Spleen (tissue), 11 donors: ENCODE data around the gene HSPB1. TPM values are rescaled to one million over a fixed set of nuclear protein-coding genes. Genes with fewer than 3 reads are reported as not detected.
"Not testable (repeated sequence)": the region's sequence is repeated elsewhere in the genome, so short reads cannot be mapped to it uniquely, and the experiment has no call there.

Experiments
- DNase-seq: peaks from one replicate; pipeline ENCODE4 v3.0.0-alpha.2; 2020
- H3K27ac ChIP-seq, 8 donors: fragments of 200-600 bp; sonication (generic) in 7 of 8; 1 replicate in 4 of 8; 2 replicates in 4 of 8; pipeline versions ENCODE4 v1.5.0 to v1.8.0; 2016 to 2021; ENCODE audit warnings: inconsistent platforms in 4 of 8, mild to moderate bottlenecking in 4 of 8, moderate library complexity in 1 of 8
- H3K27me3 ChIP-seq, 7 donors: fragments of 200-600 bp; sonication (generic) in 6 of 7; replicated peaks in 1 of 7; 1 replicate in 4 of 7; 2 replicates in 3 of 7; pipeline versions ENCODE4 v1.5.0 to v1.8.0; 2016 to 2021; ENCODE audit warnings: inconsistent platforms in 3 of 7, mild to moderate bottlenecking in 1 of 7
- H3K36me3 ChIP-seq, 6 donors: fragments of 200-600 bp; sonication (generic) in 5 of 6; 1 replicate in 4 of 6; 2 replicates in 2 of 6; pipeline versions ENCODE4 v1.5.0 to v1.8.0; 2016 to 2021; ENCODE audit warnings: inconsistent platforms in 2 of 6
- H3K4me1 ChIP-seq, 6 donors: fragments of 200-600 bp; sonication (generic) in 5 of 6; 1 replicate in 3 of 6; 2 replicates in 3 of 6; pipeline versions ENCODE4 v1.5.0 to v1.8.0; 2016 to 2021; ENCODE audit warnings: inconsistent platforms in 3 of 6
- H3K4me3 ChIP-seq, 8 donors: fragments of 200-600 bp; sonication (generic) in 7 of 8; 1 replicate in 4 of 8; 2 replicates in 4 of 8; pipeline versions ENCODE4 v1.5.0 to v1.8.0; 2016 to 2021; ENCODE audit warnings: inconsistent platforms in 4 of 8, mild to moderate bottlenecking in 4 of 8, moderate library complexity in 2 of 8
- H3K9me3 ChIP-seq, 8 donors: fragments of 200-600 bp; sonication (generic) in 7 of 8; 1 replicate in 4 of 8; 2 replicates in 4 of 8; pipeline versions ENCODE4 v1.5.0 to v1.8.0; 2016 to 2021; ENCODE audit warnings: inconsistent platforms in 4 of 8
- POLR2A ChIP-seq, 3 donors: fragments of 450-650 bp; IDR thresholded peaks; one replicate each; pipeline ENCODE4 v1.5.1; 2017; ENCODE audit warnings: antibody characterized with exemption in 3 of 3, mild to moderate bottlenecking in 1 of 3
- POLR2AphosphoS5 ChIP-seq, 3 donors: sonication (generic); formaldehyde crosslinking; IDR thresholded peaks; one replicate each; pipeline ENCODE4 v1.5.1; 2017; ENCODE audit warnings: antibody characterized with exemption in 3 of 3
- WGBS, 5 donors: extraction: QIAGEN DNeasy Blood & Tissue Kit in 3 of 5; methylation state at CpG; one replicate each; pipeline versions ENCODE4 v1.1.5 to v1.1.7; 2013 to 2018; 5-methylcytosine and 5-hydroxymethylcytosine counted together
- intact Hi-C: fragments of 100-400 bp; cut with DNase I; formaldehyde crosslinking; loops from one replicate; pipeline ENCODE4 v1.15.0; 2023; ENCODE audit warnings: low total_unique reads
- polyA plus RNA-seq, 3 donors: library from polyadenylated mRNA; stranded (reverse); fragments of 200-250 nt; gene quantifications; one replicate each; pipeline ENCODE4 v1.2.1, GENCODE V29; 2013
- total RNA-seq, 7 donors: library from RNA; depleted of rRNA in 3 of 7; stranded (reverse); fragments of >200 nt in 3 of 7; fragmentation: NEBNext Ultra II Directional in 4 of 7; extraction: Animal tissue kit (Norgen Biotek cat#: 25700) in 4 of 7; gene quantifications; one replicate each; pipeline versions ENCODE4 v1.1.0 to v1.2.1, GENCODE V29; 2016 to 2021
- TF ChIP-seq, protein P1 (sequence below), 11 experiments: fragments of 200-600 bp in 7 of 11; fragments of 450-650 bp in 4 of 11; sonication (generic) in 4 of 11; IDR thresholded peaks in 8 of 11; conservative IDR thresholded peaks in 3 of 11; 1 replicate in 7 of 11; 2 replicates in 4 of 11; pipeline versions ENCODE4 v1.4.0 to v1.8.0; 2016 to 2021; ENCODE audit warnings: antibody characterized with exemption in 11 of 11, inconsistent platforms in 4 of 11, mild to moderate bottlenecking in 1 of 11
- donor health status: healthy with polysubstance abuse.
- donor health status: DM: no; HTN: no; CAD: no; lungs with moderate emphysema.
- donor health status: DM: no; HTN: no; CAD: no.
- donor health status: Bipolar disorder and iron deficiency.
- donor health status: healthy.
- donor health status: DM: no; HTN: no; CAD: no.
- donor health status: DM: yes; HTN: yes; CAD: no.

Gene HSPB1
- total and polyA plus RNA-seq, 10 donors: 56.5 to 227 (median 137) TPM

DNA sequence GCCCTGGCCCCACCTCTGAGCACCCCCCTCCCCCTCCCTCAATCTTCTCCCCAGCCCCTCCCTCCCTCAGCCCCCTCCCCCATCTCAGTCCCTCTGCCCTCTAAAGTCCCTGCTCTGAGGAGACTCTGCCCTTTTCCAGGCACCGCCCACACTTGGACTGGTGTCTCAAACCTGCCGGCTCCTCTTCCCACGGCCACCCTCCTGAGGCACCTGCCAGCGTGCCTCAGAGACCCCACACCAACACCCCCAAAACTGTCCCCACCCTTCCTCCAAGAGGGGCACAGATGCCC, 34.6 kb upstream of the HSPB1 start:
- Histone ChIP-seq H3K9me3 (no peaks in the 10 kb centered on the region), H3K4me3 (peak overlapping the region in 1 of 8 donors; percentile 66), H3K27ac (no peak overlapping the region), H3K27me3 (peaks cover 0 to 55% (median 13%) of the 10 kb centered on the region in 7 donors), H3K4me1 (peaks cover 8 to 34% (median 19%) of the 10 kb centered on the region in 6 donors), H3K36me3 (no peaks in the 10 kb centered on the region)
- TF ChIP-seq POLR2AphosphoS5 (IDR thresholded peaks at IDR 0.05) (no peak), POLR2A (IDR thresholded peaks at IDR 0.05) (no peak)
- TF ChIP-seq, protein P1, sequence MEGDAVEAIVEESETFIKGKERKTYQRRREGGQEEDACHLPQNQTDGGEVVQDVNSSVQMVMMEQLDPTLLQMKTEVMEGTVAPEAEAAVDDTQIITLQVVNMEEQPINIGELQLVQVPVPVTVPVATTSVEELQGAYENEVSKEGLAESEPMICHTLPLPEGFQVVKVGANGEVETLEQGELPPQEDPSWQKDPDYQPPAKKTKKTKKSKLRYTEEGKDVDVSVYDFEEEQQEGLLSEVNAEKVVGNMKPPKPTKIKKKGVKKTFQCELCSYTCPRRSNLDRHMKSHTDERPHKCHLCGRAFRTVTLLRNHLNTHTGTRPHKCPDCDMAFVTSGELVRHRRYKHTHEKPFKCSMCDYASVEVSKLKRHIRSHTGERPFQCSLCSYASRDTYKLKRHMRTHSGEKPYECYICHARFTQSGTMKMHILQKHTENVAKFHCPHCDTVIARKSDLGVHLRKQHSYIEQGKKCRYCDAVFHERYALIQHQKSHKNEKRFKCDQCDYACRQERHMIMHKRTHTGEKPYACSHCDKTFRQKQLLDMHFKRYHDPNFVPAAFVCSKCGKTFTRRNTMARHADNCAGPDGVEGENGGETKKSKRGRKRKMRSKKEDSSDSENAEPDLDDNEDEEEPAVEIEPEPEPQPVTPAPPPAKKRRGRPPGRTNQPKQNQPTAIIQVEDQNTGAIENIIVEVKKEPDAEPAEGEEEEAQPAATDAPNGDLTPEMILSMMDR (IDR thresholded peaks at IDR 0.05 in 8 of 11, conservative IDR thresholded peaks at IDR 0.05 in 3 of 11): no peak
- WGBS, 5 donors: 34 to 64% (median 53%) methylated on average over 3 to 4 of the region's 4 CpGs
- no peak for DNase-seq
- intact Hi-C loops: no loop called here

DNA sequence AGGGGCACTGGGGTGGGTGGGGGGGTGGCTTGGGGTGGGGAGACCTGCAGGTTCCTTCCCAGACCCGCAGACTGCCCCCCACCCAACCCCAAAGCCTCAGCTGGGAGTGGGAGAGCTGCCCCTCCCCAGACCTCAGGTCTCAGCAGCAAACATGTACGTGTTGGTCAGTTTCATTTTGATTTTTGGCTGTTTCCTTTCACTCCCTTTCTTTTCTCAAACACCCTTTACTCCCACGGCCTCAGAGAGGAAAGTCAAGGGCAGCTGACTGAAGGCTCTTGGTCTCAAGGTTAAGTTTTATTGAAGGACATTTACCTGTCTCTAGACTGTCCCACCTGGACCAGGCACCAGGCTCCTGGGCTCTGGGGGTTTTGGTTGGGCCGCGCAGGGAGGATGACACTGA, 34.1 kb upstream of the HSPB1 start:
- H3K4me1 ChIP-seq: peaks cover 8 to 39% (median 21%) of the 10 kb centered on the region in 6 donors
- no peaks in the 10 kb centered on the region for H3K9me3 ChIP-seq
- H3K27ac ChIP-seq: no peak overlapping the region
- H3K4me3 ChIP-seq: no peak overlapping the region
- WGBS, 5 donors: 43 to 67% (median 51%) methylated on average over 5 of the region's 5 CpGs
- intact Hi-C loops: no loop called here
- TF ChIP-seq POLR2A (IDR thresholded peaks at IDR 0.05) (no peak), POLR2AphosphoS5 (IDR thresholded peaks at IDR 0.05) (no peak)
- TF ChIP-seq, protein P1 (IDR thresholded peaks at IDR 0.05 in 8 of 11, conservative IDR thresholded peaks at IDR 0.05 in 3 of 11): no peak
- no peak for DNase-seq
- peaks cover 0 to 49% (median 13%) of the 10 kb centered on the region in 7 donors for H3K27me3 ChIP-seq
- H3K36me3 ChIP-seq: no peaks in the 10 kb centered on the region

- WGBS, 5 donors: 49 to 63% (median 61%) methylated on average over 5 of the region's 5 CpGs
- Histone ChIP-seq H3K27me3 (peaks cover 0 to 36% (median 13%) of the 10 kb centered on the region in 7 donors), H3K4me1 (peaks cover 8 to 39% (median 23%) of the 10 kb centered on the region in 6 donors), H3K4me3 (no peak overlapping the region), H3K36me3 (no peaks in the 10 kb centered on the region), H3K9me3 (no peaks in the 10 kb centered on the region), H3K27ac (no peak overlapping the region)
- intact Hi-C loops: no loop called here
- DNase-seq: no peak
- no peak for TF ChIP-seq POLR2AphosphoS5 (IDR thresholded peaks at IDR 0.05)
- TF ChIP-seq POLR2A (IDR thresholded peaks at IDR 0.05): no peak
Measured at GRCh38 chr7:76269895-76270294, 32.6 kb upstream of the HSPB1 start.

GRCh38 chr7:76271384-76271783, 31.1 kb upstream of the HSPB1 start:
- H3K27ac ChIP-seq, H3K9me3 ChIP-seq, DNase-seq, H3K36me3 ChIP-seq, intact Hi-C loops, H3K4me3 ChIP-seq: not testable (repeated sequence)
- 65 to 86% (median 71%) methylated on average over 2 of the region's 2 CpGs for WGBS, 5 donors
- Histone ChIP-seq H3K4me1 (peaks cover 8 to 39% (median 23%) of the 10 kb centered on the region in 6 donors), H3K27me3 (peaks cover 0 to 37% (median 13%) of the 10 kb centered on the region in 7 donors)

- Histone ChIP-seq H3K9me3 (no peaks in the 10 kb centered on the region), H3K4me3 (no peak overlapping the region), H3K27me3 (peaks cover 0 to 37% (median 6%) of the 10 kb centered on the region in 7 donors), H3K36me3 (no peaks in the 10 kb centered on the region), H3K27ac (no peak overlapping the region), H3K4me1 (peaks cover 3 to 33% (median 17%) of the 10 kb centered on the region in 6 donors)
- TF ChIP-seq, protein P1 (IDR thresholded peaks at IDR 0.05 in 8 of 11, conservative IDR thresholded peaks at IDR 0.05 in 3 of 11): no peak
- TF ChIP-seq POLR2AphosphoS5 (IDR thresholded peaks at IDR 0.05) (no peak), POLR2A (IDR thresholded peaks at IDR 0.05) (no peak)
- intact Hi-C loops: no loop called here
- DNase-seq: no peak
- 92 to 99% (median 97%) methylated on average over 6 of the region's 6 CpGs for WGBS, 5 donors
Measured at GRCh38 chr7:76272142-76272541, 30.3 kb upstream of the HSPB1 start.
